NCI-H2107 treated with DMSO at 0.1 percent for 48 hours (cell line): ENCODE measurements around the gene APLNR.

Experiments used
- DNase-seq: peaks from one replicate; lab custom pipeline; 2025; ENCODE audit not compliant: unreplicated experiment; lab: John Stamatoyannopoulos, UW

Gene APLNR

DNA sequence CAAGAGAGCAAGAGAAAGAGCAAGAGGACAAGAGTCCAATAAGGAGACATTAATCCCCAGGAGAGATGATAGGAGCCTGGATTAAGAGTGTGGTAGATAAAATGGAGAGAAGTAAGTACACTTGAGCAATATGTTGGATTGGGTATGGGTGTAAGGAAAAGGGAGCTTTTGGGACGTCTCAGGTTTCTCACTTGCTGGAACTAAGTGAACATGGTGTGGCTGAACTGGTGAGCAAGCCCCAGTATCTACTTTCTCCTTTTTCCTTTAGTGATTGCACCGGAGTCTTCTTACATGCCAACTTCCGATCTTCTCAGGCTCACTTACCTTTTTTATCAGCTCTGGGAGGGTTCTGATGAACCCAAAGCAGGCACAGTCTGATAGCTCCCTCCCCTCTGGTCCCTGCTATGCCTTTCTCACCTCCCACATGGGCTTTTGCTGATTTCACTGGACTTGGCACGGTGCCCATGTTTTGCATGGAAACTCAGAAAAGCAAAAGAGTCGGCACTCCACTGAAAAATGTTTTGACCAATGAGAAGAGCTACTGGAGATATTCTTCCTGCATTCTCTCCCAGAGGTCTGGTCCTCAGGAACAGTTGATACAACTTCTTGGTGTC, 14.5 kb upstream of the APLNR start:
- no peak for DNase-seq

DNA sequence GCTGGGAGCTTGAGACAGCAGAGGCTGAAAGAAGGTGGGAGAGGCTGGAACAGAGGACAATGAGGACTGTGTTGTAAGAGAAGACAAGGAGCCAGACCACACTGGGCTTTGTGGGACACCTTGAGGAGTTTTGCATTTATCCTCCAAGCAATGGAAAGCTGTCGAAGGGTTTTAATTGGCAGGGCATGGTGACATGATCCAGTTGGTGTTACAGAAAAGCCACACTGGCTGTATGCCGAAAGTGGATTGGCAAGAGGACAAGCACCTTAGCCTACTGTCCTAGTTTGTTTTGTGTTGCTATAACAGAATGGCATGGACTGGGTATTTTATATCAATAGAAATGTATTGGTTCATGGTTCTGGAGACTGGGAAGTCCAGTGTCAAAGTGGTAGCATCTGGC, 14.0 kb upstream of the APLNR start:
- DNase-seq: no peak

DNA sequence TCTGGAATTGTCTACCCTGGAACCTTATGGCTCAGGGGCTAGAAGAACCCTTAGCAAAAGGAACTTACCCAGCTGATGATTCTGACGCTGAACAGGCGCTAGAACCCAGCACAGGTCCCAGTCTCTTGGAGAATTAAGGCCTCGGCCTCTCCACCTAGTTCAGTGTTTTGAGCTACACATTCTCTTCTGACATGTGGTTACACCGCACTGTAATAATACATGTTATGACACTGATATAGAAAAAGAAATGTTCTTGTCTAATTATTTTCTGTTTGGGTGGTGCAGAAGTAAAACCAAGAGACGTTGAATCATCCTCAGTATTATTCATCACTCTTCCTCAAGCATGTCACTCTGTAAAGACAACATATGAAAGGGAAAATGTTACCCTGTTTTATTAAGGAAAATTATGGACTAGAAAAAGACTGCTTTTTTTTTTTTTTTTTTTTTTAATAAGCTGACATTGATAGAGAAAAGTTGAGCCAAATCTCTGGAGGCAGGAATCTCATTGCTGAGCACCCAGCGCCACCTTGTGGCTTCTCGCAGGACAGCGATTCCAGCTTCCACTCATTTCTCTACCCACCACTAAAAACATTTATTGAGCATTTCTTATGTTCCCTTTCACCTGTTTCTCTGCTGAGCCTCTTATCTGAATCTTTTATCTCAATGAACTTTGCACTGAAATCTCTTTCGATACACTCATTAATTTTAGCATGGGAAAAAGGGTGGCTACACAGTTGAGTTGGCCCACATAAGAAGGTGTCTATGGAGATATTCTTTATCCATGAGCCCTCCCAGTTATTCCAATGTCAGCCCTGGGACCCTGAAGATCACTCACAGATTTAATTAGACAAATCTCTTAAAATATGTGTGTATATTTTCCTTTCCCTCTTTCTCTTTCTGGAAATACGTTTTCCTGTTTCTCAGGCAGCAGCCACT, 12.6 kb upstream of the APLNR start:
- DNase-seq: no peak

DNA sequence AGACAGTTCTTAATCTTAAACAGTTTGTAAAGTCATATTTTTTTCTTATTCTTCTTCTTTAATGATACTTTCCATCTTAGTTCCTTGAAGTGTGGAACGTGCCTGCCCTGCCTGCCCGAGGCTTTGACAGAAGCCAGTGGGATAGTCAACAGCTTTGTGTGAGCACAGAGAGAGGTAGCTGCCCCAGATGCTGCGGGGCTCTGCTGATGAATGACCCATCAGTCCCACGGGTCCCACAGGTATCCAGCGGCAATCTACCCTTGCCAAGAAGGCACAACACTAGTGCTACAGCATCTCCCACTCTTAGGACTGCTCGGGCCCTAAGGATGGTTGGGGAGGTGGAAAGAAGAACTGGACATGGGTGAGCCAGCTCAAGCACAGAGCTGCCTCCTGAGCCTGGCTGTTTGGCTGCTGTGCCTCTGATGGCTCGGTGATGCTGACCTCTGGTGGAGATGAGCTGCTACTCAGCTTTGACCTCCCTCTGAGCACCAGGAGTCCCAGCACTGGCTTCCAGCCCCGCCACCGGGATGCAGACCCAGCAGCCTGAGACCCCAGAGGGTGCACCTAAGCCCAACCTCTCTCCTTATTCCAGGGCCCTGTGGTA, 11.8 kb upstream of the APLNR start:
- DNase-seq: peak; percentile 6

DNA sequence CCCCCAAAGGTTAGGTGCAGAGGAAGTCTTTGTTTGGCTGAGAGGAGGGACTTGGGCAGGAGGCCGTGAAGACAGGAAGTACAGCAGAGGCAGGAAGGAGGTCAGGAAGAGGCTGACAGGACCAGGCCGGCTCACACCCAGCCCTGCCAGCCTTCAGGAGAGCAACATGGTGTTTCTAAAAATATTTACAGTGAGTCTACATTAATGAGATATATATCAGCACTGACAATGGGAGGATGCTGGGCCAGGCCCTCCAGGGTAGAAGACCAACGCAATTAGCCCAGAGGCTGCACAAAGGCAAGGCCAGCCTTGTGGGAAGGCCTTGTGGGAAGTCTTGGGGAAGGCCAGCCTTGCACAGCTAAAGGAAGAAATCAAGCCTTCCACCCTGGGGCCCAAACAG, 7.9 kb upstream of the APLNR start:
- DNase-seq: no peak

DNA sequence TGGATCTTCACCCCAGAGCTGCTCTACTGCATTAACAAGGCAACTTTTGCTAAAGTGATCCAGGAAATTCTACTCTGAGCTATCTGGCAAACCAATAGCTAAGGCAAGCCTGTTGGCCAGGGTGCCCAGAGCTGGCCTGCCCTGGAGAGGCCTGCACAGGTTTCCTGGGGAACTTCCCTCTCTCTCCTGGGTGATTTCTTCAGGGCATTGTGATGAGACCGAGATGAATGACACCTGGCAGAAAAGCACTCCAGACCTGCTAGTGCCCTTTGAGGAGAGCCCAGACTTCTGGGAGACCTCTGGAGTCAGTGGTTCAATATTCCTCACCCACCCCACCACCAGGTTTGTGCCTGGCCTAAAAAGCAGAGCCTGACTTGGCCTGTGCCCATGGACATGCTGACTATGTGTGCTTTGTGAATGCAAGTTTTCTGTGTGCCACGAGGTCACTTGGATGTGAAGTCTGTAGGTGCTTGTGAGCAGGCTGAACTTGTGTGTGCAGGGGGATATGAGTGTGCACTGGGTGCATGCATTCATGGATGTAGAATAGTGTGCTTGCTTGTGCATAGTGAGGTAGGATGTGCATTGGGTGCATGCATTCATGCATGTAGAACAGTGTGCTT, 4.4 kb upstream of the APLNR start:
- DNase-seq: no peak

DNA sequence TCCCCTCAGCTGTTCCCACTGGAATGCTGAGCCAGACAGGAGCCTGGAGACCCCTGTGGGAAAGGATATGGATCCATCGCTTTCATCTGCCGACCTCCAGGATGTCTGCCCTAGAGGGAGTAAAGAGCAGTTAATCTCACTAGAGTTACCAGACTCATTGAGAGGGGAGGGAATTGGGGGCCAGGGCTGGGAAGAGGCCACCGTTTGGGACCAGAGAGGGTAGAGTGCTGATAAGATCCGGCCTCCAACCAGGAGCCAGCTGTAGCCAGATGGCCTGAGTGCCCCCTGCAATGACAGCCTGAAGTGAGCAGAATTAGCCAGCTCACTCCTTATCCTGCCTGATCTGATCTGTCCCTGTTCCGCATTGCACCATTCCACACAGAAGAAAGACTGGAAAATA, 3.7 kb upstream of the APLNR start:
- DNase-seq: no peak

DNA sequence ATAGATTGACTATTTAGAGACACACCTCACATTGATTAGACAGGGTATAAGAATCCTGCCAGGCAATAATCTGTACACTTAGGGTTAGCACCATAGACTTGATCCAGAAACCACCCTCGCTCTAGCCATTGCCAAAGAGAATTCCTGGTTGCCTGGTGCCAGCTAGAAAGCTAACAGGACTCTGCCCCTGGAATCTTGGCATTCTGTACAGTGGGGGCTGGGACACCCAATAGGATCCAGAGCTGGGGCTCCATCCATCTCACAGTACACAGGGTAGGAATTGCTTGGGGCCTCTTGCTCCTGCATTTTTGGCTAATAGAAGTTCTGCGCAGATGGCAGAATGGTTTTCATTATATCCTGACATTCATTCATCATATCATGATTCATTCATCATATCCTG, 3.0 kb upstream of the APLNR start:
- no peak for DNase-seq

DNA sequence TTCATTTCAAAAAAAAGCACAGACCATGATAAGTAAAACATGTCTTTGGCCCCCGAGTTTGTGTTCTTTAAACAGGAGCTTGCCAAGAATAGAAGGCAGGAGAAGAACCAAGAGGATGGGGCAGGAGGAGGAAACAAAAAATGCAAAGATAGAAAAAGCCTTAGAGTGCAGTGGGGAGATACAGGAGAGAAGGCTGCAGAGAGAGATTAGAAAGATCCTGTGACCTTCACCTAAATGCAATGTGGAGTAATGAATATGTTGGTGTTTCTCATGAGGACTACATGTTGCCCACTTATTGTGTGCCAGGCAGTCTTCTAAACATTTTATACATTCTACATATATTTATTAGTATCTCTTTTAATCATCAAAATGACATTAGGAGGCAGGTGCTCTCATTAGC, 2.3 kb upstream of the APLNR start:
- no peak for DNase-seq

DNA sequence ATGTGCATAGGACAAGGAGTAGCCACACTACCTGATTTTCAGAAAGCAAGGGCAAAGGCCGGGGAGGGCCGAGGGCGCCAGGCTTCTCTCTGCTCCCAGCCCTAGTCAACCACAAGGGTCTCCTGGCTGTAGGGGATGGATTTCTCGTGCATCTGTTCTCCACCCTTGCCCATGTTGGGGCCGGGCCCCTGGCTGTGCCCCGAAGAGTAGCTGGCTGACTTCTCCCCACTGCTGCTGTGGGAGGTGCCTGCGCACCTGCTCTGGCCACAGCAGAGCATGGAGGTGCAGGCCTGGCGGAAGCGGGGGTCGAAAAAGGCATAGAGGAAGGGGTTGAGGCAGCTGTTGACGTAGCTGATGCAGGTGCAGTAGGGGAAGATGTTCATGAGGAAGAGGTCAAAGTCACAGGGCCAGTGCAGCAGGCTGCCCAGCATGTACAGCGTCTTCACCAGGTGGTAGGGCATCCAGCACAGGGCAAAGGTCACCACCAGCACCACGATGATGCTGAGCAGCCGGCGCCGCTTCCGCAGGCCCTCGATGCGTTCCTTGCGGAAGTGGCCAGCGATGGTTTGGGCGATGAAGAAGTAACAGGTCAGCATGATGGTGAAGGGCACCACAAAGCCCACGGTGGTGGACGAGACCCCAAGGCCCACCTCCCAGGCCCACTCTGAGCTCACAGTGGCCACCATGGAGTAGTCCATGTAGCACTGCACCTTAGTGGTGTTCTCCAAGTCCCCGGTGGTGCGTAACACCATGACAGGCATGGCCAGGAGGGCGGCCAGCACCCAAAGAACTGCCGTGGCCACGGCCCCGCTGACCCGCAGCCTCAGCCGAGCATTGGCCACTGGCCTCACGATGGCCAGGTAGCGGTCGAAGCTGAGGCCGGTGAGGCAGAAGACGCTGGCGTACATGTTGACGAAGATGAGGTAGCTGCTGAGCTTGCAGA, 1.0 kb downstream of the APLNR start:
- DNase-seq: no peak

DNA sequence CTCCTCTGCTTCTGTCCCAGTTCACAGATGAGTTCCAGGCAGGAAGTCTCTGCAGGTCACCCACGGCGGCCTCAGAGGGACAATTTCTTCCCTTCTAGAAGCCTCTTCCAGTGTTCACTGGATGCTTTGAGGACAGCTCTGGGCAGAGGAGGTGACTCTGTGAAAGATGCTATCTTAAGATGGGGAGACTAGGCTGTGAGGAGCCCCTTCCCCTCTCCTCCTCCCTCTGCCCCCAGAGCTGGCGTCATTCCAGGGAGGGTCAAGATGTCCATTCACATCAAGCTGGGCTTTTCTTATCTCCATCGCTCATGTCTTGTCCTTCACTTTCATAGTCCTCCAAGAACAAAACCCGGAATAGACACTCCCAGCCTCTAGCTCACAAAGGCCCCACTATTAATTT, 3.3 kb downstream of the APLNR start:
- DNase-seq: no peak

DNA sequence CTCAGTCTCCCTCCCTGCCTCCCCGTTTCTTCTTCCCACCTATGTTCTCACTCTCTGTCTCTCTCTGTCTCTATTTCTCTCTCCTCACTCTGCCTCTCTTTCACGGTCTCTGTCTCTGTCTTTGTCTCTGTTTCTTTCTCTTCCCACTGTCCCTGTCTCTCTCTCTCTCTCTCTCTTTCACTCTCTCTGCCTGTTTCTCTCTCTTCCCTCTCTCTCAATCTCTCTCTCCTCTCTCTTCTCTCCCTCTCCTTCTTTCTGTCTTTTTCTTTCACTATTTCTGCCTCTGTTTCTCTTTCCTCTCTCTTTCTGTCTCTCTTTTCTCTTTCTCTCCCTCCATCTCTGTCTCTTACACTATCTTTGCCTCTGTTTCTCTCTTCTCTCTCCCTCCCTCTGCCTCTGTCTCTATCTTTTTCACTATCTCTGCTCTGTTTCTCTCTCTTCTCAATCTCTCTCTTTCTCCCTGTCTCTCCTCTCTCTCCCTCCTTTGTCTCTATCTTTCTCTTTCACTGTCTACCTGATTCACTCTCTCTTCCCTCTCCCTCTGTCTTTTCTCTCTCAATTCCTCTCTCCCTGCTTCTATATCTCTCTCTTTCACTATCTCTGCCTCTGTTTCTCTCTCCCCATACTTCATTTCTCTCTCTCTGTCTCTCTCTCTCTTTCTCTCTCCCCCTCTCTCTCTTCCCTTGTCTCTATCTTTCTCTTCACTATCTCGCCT, 5.4 kb downstream of the APLNR start:
- no peak for DNase-seq

DNA sequence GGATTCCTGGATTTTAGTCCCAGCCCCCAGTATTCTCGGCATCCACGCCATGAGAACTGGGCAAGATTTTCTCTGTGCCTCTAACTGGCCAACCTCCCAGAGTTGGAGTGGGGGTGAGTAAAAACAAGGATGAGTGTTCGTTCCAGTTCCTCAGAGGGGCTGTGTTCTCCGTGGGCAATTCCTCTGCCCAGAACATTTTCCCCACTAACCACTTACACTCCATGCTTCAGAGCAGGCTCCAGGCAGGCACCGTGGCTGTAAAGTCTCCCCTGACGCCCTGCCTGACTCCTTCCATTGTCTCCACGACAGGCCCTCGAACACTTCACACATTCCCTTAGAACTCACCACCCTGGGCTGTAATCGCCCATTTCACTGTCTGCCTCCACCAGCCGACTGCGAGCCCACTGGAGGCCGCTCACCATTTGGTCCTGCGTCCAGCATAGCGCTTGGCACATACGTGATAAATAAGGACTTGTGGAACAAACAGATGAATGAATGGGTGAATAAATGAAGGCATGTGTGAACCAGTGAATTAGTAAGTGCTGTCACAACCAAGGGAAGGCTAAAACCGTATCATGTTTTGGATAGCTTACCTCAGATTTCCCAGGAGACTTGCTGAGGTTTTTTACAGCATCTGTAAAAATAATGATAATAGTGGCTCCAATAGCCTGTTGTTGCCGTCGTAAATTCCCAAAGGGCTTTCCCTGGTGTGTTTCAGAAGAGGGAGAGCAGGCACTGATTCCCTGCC, 6.1 kb downstream of the APLNR start:
- no peak for DNase-seq

DNA sequence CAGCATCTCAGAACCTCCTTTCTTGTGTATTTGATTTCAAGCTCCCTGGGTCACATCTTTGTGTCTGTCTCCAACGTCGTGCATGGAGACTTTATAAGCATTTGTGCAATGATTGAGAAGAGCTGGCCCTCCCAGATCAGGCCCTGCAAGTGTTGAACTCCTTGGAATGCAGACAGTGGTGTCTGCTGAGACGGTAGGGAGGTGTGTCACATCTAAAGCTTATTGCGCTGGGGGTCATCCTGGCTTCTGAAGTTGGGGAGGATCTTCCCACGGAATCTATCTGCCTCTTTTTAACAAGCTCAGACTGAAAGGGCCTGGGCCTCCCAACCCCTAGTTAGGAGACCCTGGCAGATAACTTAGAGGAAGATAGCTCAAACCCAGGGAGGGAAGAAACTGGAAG, 6.7 kb downstream of the APLNR start:
- no peak for DNase-seq

DNA sequence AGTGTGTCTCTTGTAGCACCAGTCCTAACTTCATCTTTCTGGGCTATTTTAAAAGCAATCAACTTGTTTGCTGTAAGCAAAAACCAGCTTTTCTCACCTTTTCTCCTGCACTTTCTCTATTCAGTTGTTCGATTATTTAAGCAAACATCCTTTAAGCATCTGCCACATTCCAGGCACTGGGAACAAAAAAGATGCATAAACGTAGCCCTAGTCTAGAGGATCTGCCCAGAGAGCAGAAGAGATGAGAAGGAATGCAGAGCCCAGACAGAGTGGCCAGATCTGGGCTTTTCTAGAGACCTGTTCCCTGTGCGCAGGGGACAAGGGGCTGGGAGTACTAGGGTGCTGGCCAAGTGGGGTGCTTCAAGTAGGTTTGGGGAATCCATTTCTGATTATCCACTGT, 8.4 kb downstream of the APLNR start:
- DNase-seq: no peak

DNA sequence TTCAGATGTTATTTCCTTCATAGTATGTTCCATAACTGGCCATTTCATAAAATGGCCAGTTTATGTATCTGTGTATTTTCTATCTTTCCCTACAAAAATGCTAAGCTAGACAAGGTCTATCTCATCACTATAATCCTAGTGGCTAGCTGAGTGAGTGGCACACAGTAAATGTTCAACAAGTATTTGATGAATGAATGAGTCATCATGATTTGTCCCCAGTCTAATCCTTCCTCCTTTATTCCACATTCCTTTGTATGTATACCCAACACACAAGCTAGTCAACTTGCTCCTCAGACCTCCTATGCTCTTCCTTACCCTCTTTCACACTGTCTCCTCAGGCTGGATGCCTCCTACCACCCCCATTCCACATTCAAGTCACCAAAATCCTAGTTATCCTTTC, 12.5 kb downstream of the APLNR start:
- no peak for DNase-seq

DNA sequence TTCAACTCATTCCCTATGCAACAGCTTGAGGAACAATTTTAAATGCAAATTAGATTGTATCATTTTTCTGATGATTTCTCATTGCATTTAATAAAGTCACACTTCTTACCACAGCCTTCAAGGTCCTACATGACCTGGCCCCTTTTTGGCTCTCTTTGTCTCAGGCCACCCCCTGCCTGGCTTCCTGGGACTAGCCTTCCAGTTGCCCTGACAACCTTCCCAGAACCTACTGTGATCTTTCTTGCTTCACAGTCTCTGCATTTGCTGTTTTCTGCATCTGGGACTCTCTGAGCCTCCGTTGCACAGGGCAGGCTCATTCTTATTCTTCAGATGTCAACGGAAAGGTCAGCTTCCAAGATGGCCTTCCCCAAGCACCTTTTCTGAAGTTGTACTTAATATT, 12.9 kb downstream of the APLNR start:
- no peak for DNase-seq

DNA sequence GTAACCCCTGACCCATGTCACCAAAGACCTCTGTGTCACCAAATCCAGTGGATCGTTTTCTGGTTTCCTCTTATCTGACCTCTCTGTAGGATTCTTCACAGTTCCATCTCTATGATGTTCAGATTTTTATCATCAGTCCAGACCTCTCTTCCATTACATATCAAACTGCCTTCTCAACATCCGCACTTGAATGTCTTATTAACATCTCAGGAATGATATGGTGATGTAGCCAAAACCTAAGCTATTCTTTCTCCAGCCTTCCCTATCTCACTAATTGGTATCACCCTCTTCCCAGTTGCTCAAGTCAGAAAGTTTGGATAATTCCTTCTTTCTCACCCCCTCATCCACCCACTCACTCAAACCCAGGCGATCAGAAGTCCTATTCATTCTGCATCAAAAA, 13.4 kb downstream of the APLNR start:
- no peak for DNase-seq

DNA sequence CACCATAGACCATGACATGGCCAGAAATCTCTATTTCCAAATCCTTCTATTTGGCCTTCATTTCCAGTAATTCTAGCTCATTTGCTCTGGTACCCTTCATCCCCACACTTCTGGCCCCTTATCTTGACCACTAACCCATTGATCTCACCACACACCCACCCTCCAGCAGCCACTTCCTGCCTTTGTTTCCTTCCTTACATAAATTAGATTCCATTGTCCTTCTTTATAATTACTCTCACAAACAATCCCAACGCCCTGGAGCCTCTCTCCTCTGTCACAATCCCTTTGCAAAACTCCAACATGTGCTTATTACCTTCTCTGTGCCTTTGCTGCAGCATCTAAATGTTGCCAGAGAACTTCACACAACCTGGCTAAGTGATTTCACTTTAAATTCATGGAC, 14.8 kb downstream of the APLNR start:
- no peak for DNase-seq
